CD4-positive, CD25-positive, alpha-beta regulatory T cell (primary cell): ENCODE data around the gene FXR1. TPM values are rescaled to one million over a fixed set of nuclear protein-coding genes. Genes with fewer than 3 reads are reported as not detected.

Experiments
- ATAC-seq, 2 donors: fragments of 150-1000 bp; cut with Tn5 transposase; one replicate each; pipeline ENCODE4 v1.10.0; 2021; ENCODE audit warnings: low read depth in 2 of 2, moderate number of reproducible peaks in 2 of 2, moderate library complexity in 1 of 2
- DNase-seq, 3 donors: peaks; one replicate each; pipeline versions ENCODE4 v3.0.0 to v3.0.0-alpha.2; 2012 to 2022; ENCODE audit warnings: mixed read lengths in 1 of 3
- H3K27ac ChIP-seq: one replicate; pipeline ENCODE4 v1.7.0; 2013; ENCODE audit warnings: mild to moderate bottlenecking, low read length; ENCODE audit not compliant: insufficient read depth, poor library complexity, severe bottlenecking
- H3K27me3 ChIP-seq: one replicate; pipeline ENCODE4 v1.7.0; 2013; ENCODE audit warnings: low read length; ENCODE audit not compliant: control insufficient read depth, insufficient read depth
- H3K36me3 ChIP-seq: one replicate; pipeline ENCODE4 v1.7.0; 2013; ENCODE audit warnings: mild to moderate bottlenecking, low read length, moderate library complexity; ENCODE audit not compliant: control insufficient read depth, insufficient read depth
- H3K4me1 ChIP-seq: 2 replicates; pipeline ENCODE4 v1.7.0; 2013; ENCODE audit warnings: mild to moderate bottlenecking, low read length; ENCODE audit not compliant: insufficient read depth, control insufficient read depth, poor library complexity, severe bottlenecking
- H3K4me3 ChIP-seq: one replicate; pipeline ENCODE4 v1.7.0; 2013; ENCODE audit warnings: low read depth, mild to moderate bottlenecking, low read length, moderate library complexity
- H3K9me3 ChIP-seq, 2 experiments: 1 replicate in 1 of 2; 2 replicates in 1 of 2; pipeline ENCODE4 v1.7.0; 2013; ENCODE audit warnings: low read length in 2 of 2, mild to moderate bottlenecking in 1 of 2, moderate library complexity in 1 of 2; ENCODE audit not compliant: control insufficient read depth in 2 of 2
- H3K27ac Mint-ChIP-seq, 3 donors: one replicate each; pipeline ENCODE4 v1.8.0; 2020 to 2022; ENCODE audit warnings: mild to moderate bottlenecking in 3 of 3, mixed read lengths in 3 of 3, moderate library complexity in 2 of 3
- H3K27me3 Mint-ChIP-seq: one replicate; pipeline ENCODE4 v1.8.0; 2022; ENCODE audit warnings: mild to moderate bottlenecking, mixed read lengths
- H3K36me3 Mint-ChIP-seq: one replicate; pipeline ENCODE4 v1.8.0; 2020; ENCODE audit warnings: mixed read lengths
- H3K4me1 Mint-ChIP-seq, 4 donors: one replicate each; pipeline ENCODE4 v1.8.0; 2020 to 2022; ENCODE audit warnings: mixed read lengths in 4 of 4, mild to moderate bottlenecking in 1 of 4
- H3K4me3 Mint-ChIP-seq, 4 donors: one replicate each; pipeline ENCODE4 v1.8.0; 2020 to 2022; ENCODE audit warnings: mild to moderate bottlenecking in 4 of 4, mixed read lengths in 4 of 4, moderate library complexity in 3 of 4
- H3K9me3 Mint-ChIP-seq, 7 donors: one replicate each; pipeline ENCODE4 v1.8.0; 2020 to 2022; ENCODE audit warnings: mixed read lengths in 7 of 7, mild to moderate bottlenecking in 3 of 7, moderate library complexity in 2 of 7
- polyA plus RNA-seq, 4 donors: library from polyadenylated mRNA; unstranded; fragments of 300-500 nt; fragmentation: Illumina TruSeq; gene quantifications; one replicate each; pipeline ENCODE4 v1.2.3, GENCODE V29; 2021
- total RNA-seq: library from RNA; stranded (reverse); gene quantifications from one replicate; pipeline ENCODE4 v1.2.3, GENCODE V29; 2022

Gene FXR1
- total and polyA plus RNA-seq, 5 donors from 2014 or later = 45.9 to 146 (median 47.3) TPM

- H3K9me3 ChIP-seq = no peaks in the 10 kb centered on the region
- no peak for DNase-seq
- ATAC-seq = no peak
- no peak overlapping the region for H3K27ac ChIP-seq
- Mint-ChIP-seq H3K27me3 (no peaks in the 10 kb centered on the region), H3K36me3 (no peaks in the 10 kb centered on the region), H3K4me3 (no peak overlapping the region), H3K9me3 (peaks cover 0 to 3% (median 0%) of the 10 kb centered on the region in 7 donors), H3K4me1 (no peaks in the 10 kb centered on the region), H3K27ac (no peak overlapping the region)
- no peaks in the 10 kb centered on the region for H3K36me3 ChIP-seq
- H3K4me1 ChIP-seq = no peaks in the 10 kb centered on the region
- H3K27me3 ChIP-seq = no peaks in the 10 kb centered on the region
- no peak overlapping the region for H3K4me3 ChIP-seq
These were observed 96.3 kb downstream of the FXR1 start for GRCh38 chr3:181008796-181009195.

DNA sequence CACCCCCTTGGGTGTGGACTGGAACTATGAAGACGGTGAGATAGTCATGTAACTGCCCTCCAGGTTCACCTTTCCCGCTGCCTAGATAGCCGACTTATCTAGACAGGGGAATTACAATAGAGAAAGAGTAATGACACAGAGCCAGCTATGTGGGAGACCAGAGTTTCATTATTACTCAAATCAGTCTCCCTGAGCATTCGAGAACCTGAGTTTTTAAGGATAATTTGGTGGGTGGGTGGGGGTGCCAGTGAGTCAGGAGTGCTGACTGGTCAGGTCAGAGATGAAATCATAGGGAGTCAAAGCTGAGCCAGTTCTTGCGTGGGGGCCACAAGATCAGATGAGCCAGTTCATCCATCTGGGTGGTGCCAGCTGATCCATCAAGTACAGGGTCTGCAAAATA lies 96.8 kb downstream of the FXR1 start:
- Mint-ChIP-seq H3K27me3 (no peaks in the 10 kb centered on the region), H3K4me1 (no peaks in the 10 kb centered on the region), H3K36me3 (no peaks in the 10 kb centered on the region), H3K4me3 (no peak overlapping the region), H3K9me3 (peaks cover 0 to 3% (median 0%) of the 10 kb centered on the region in 7 donors), H3K27ac (no peak overlapping the region)
- DNase-seq (no peak), ATAC-seq (no peak)
- Histone ChIP-seq H3K9me3 (no peaks in the 10 kb centered on the region), H3K27me3 (no peaks in the 10 kb centered on the region), H3K27ac (no peak overlapping the region), H3K36me3 (no peaks in the 10 kb centered on the region), H3K4me1 (no peaks in the 10 kb centered on the region), H3K4me3 (no peak overlapping the region)

DNA sequence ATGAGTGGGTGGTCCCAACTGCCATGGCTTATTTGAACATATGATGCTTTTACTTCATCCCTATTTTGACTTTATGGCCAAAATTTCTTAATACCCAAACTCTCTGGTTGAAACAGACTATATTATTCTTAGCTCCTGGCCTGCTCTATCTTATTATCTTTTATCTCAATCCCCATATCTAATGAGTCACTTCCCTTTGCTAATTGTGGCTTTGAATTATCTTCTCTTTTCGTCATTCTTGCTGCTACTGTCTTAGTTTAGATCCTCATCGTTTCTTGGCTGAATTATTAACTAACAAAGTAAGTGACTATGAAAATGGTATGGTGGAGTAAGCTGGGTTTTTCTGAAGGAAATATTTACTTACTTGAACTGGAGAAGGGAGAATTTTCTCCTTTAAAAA lies 105.2 kb downstream of the FXR1 start:
- peaks cover 13% of the 10 kb centered on the region for H3K27me3 Mint-ChIP-seq
- no peak overlapping the region for H3K27ac Mint-ChIP-seq
- Histone ChIP-seq H3K36me3 (no peaks in the 10 kb centered on the region), H3K9me3 (no peaks in the 10 kb centered on the region), H3K4me1 (no peaks in the 10 kb centered on the region), H3K27me3 (peaks cover 2% of the 10 kb centered on the region), H3K27ac (no peak overlapping the region), H3K4me3 (no peak overlapping the region)
- ATAC-seq = no peak
- H3K36me3 Mint-ChIP-seq = peaks cover 5% of the 10 kb centered on the region
- no peak for DNase-seq
- no peak overlapping the region for H3K4me3 Mint-ChIP-seq
- H3K9me3 Mint-ChIP-seq = peaks cover 0 to 2% (median 0%) of the 10 kb centered on the region in 7 donors
- no peaks in the 10 kb centered on the region for H3K4me1 Mint-ChIP-seq

- ATAC-seq (no peak), DNase-seq (no peak)
- Histone ChIP-seq H3K4me3 (no peak overlapping the region), H3K36me3 (no peaks in the 10 kb centered on the region), H3K4me1 (no peaks in the 10 kb centered on the region), H3K9me3 (peaks cover 3 to 14% of the 10 kb centered on the region in 2 experiments), H3K27me3 (no peaks in the 10 kb centered on the region), H3K27ac (no peak overlapping the region)
- Mint-ChIP-seq H3K4me3 (no peak overlapping the region), H3K27ac (no peak overlapping the region), H3K27me3 (no peaks in the 10 kb centered on the region), H3K4me1 (no peaks in the 10 kb centered on the region), H3K36me3 (no peaks in the 10 kb centered on the region), H3K9me3 (peaks cover 0 to 26% (median 7%) of the 10 kb centered on the region in 7 donors)
These were observed 112.7 kb downstream of the FXR1 start for GRCh38 chr3:181025204-181025603.

DNA sequence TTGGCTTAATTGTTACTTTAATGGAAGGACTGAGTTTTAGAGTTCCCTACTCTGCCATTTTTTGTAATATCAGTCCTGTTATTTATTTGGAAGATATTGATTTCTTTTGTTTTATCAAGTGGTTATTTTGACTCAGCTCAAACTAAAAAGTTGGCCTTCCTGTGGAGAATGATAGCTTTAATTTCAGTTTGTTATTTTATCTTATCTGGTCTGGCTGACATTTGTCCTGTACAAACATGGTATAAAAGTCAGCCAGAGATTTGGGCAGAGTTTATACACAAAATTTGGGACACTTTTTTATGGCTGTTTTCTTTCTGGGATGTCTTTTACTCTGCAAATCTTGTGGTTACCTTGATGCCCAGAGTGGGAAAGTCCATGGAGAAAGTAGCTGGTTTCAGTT lies 118.5 kb downstream of the FXR1 start:
- Histone ChIP-seq H3K9me3 (no peaks in the 10 kb centered on the region), H3K27ac (no peak overlapping the region), H3K4me1 (no peaks in the 10 kb centered on the region), H3K27me3 (no peaks in the 10 kb centered on the region), H3K36me3 (no peaks in the 10 kb centered on the region), H3K4me3 (no peak overlapping the region)
- H3K27ac Mint-ChIP-seq = no peak overlapping the region
- DNase-seq (no peak), ATAC-seq (no peak)
- H3K4me3 Mint-ChIP-seq = no peak overlapping the region
- H3K27me3 Mint-ChIP-seq = no peaks in the 10 kb centered on the region
- H3K4me1 Mint-ChIP-seq = peaks cover 0 to 5% (median 2%) of the 10 kb centered on the region in 4 donors
- peaks cover 0 to 14% (median 7%) of the 10 kb centered on the region in 7 donors for H3K9me3 Mint-ChIP-seq
- no peaks in the 10 kb centered on the region for H3K36me3 Mint-ChIP-seq

Other genes with a start within 250 kb of the FXR1 start
- not detected for gene CCDC39, start 233.2 kb upstream of the FXR1 start, total RNA-seq
- gene CCDC39, start 233.2 kb upstream of the FXR1 start, polyA plus RNA-seq = not detected
- gene DNAJC19, start 77.1 kb downstream of the FXR1 start, total RNA-seq = 23.8 TPM
- gene DNAJC19, start 77.1 kb downstream of the FXR1 start, polyA plus RNA-seq = 100 to 1,000 TPM in 1 of 4 donors, 10 to 100 TPM in 3; 85.4 to 112 (median 89.7) TPM